ENCODE results near the gene PLOD3. TPM values are rescaled to one million over a fixed set of nuclear protein-coding genes. Genes with fewer than 3 reads are reported as not detected.

The PLOD3 gene
- total RNA-seq, 1 donor, result 8.7 TPM

- Histone ChIP-seq H3K27me3 (ENCODE audit: insufficient read depth, low read length) (peaks cover 92% of the 10 kb centered on the region), H3K4me3 (ENCODE audit: low read length) (no peak overlapping the region), H3K9me3 (ENCODE audit: low read depth, low read length) (no peaks in the 10 kb centered on the region), H3K4me1 (ENCODE audit: insufficient read depth, low read length) (peaks cover 65% of the 10 kb centered on the region)
Observed at GRCh38 chr7:101169838-101170551, 47.4 kb downstream of the PLOD3 start.

- Histone ChIP-seq H3K9me3 (ENCODE audit: low read depth, low read length) (no peaks in the 10 kb centered on the region), H3K4me1 (ENCODE audit: insufficient read depth, low read length) (peaks cover 70% of the 10 kb centered on the region), H3K27me3 (ENCODE audit: insufficient read depth, low read length) (peaks cover 92% of the 10 kb centered on the region), H3K4me3 (ENCODE audit: low read length) (no peak overlapping the region)
Observed at GRCh38 chr7:101169110-101169837, 48.1 kb downstream of the PLOD3 start.

- Histone ChIP-seq H3K9me3 (ENCODE audit: low read depth, low read length) (no peaks in the 10 kb centered on the region), H3K4me3 (ENCODE audit: low read length) (no peak overlapping the region), H3K27me3 (ENCODE audit: insufficient read depth, low read length) (peaks cover 91% of the 10 kb centered on the region), H3K4me1 (ENCODE audit: insufficient read depth, low read length) (peaks cover 70% of the 10 kb centered on the region)
Observed at GRCh38 chr7:101168412-101169049, 48.9 kb downstream of the PLOD3 start.

- peaks cover 84% of the 10 kb centered on the region for H3K27me3 ChIP-seq (ENCODE audit: insufficient read depth, low read length)
- peaks cover 66% of the 10 kb centered on the region for H3K4me1 ChIP-seq (ENCODE audit: insufficient read depth, low read length)
- H3K4me3 ChIP-seq (ENCODE audit: low read length), result no peak overlapping the region
- no peaks in the 10 kb centered on the region for H3K9me3 ChIP-seq (ENCODE audit: low read depth, low read length)
Observed at GRCh38 chr7:101167645-101168411, 49.6 kb downstream of the PLOD3 start.

- Histone ChIP-seq H3K27me3 (ENCODE audit: insufficient read depth, low read length) (peaks cover 82% of the 10 kb centered on the region), H3K9me3 (ENCODE audit: low read depth, low read length) (no peaks in the 10 kb centered on the region), H3K4me1 (ENCODE audit: insufficient read depth, low read length) (peaks cover 66% of the 10 kb centered on the region), H3K4me3 (ENCODE audit: low read length) (no peak overlapping the region)
Observed at GRCh38 chr7:101166909-101167644, 50.3 kb downstream of the PLOD3 start.

GRCh38 chr7:101166648-101166908 lies 50.8 kb downstream of the PLOD3 start:
- H3K27me3 ChIP-seq (ENCODE audit: insufficient read depth, low read length), result peaks cover 79% of the 10 kb centered on the region
- no peak overlapping the region for H3K4me3 ChIP-seq (ENCODE audit: low read length)
- H3K9me3 ChIP-seq (ENCODE audit: low read depth, low read length), result no peaks in the 10 kb centered on the region
- peaks cover 61% of the 10 kb centered on the region for H3K4me1 ChIP-seq (ENCODE audit: insufficient read depth, low read length)

GRCh38 chr7:101165958-101166647 lies 51.3 kb downstream of the PLOD3 start:
- Histone ChIP-seq H3K4me3 (ENCODE audit: low read length) (no peak overlapping the region), H3K27me3 (ENCODE audit: insufficient read depth, low read length) (peaks cover 74% of the 10 kb centered on the region)

GRCh38 chr7:101165075-101165957 lies 52.1 kb downstream of the PLOD3 start, which contains the start of gene VGF:
VGF (minus strand) TSS chr7:101165569; CDS start chr7:101164843, 726 bp downstream.
- Histone ChIP-seq H3K9me3 (ENCODE audit: low read depth, low read length) (no peaks in the 10 kb centered on the region), H3K27me3 (ENCODE audit: insufficient read depth, low read length) (peaks cover 66% of the 10 kb centered on the region), H3K4me3 (ENCODE audit: low read length) (no peak within 1 kb of the TSS), H3K4me1 (ENCODE audit: insufficient read depth, low read length) (peaks cover 48% of the 10 kb centered on the region)

More at GRCh38 chr7:101165958-101166647, 51.3 kb downstream of the PLOD3 start:
- Histone ChIP-seq H3K9me3 (ENCODE audit: low read depth, low read length) (no peaks in the 10 kb centered on the region), H3K4me1 (ENCODE audit: insufficient read depth, low read length) (peaks cover 56% of the 10 kb centered on the region)

GRCh38 chr7:101164071-101164840 lies 53.1 kb downstream of the PLOD3 start:
- H3K4me1 ChIP-seq (ENCODE audit: insufficient read depth, low read length), result peaks cover 38% of the 10 kb centered on the region
- H3K27me3 ChIP-seq (ENCODE audit: insufficient read depth, low read length), result peaks cover 55% of the 10 kb centered on the region
- H3K9me3 ChIP-seq (ENCODE audit: low read depth, low read length), result no peaks in the 10 kb centered on the region
- H3K4me3 ChIP-seq (ENCODE audit: low read length), result no peak overlapping the region

GRCh38 chr7:101163279-101164070 lies 53.9 kb downstream of the PLOD3 start:
- H3K4me1 ChIP-seq (ENCODE audit: insufficient read depth, low read length), result peaks cover 37% of the 10 kb centered on the region
- H3K4me3 ChIP-seq (ENCODE audit: low read length), result no peak overlapping the region
- no peaks in the 10 kb centered on the region for H3K9me3 ChIP-seq (ENCODE audit: low read depth, low read length)
- H3K27me3 ChIP-seq (ENCODE audit: insufficient read depth, low read length), result peaks cover 47% of the 10 kb centered on the region

GRCh38 chr7:101162551-101163278 lies 54.7 kb downstream of the PLOD3 start:
- peaks cover 37% of the 10 kb centered on the region for H3K4me1 ChIP-seq (ENCODE audit: insufficient read depth, low read length)
- H3K9me3 ChIP-seq (ENCODE audit: low read depth, low read length), result no peaks in the 10 kb centered on the region
- H3K27me3 ChIP-seq (ENCODE audit: insufficient read depth, low read length), result peaks cover 40% of the 10 kb centered on the region
- H3K4me3 ChIP-seq (ENCODE audit: low read length), result no peak overlapping the region

Measured in mononuclear cell (primary cell).